ENCODE results near the gene PRM1.

The PRM1 gene

GRCh38 chr16:11289202-11289601 lies 8.1 kb upstream of the PRM1 start:
- TF ChIP-seq FOXP2 (optimal IDR thresholded peaks at IDR 0.05; ENCODE audit: borderline replicate concordance, extremely low read depth, extremely low read length, insufficient read depth): no peak
- no peak for TF ChIP-seq SIN3A (IDR thresholded peaks at IDR 0.05; ENCODE audit: borderline replicate concordance, insufficient read depth, low read length)
- no peak for TF ChIP-seq POLR2AphosphoS5 (IDR thresholded peaks at IDR 0.05; ENCODE audit: low read depth, low read length)
- TF ChIP-seq REST (IDR thresholded peaks at IDR 0.05; ENCODE audit: insufficient read depth in 1 of 2, low read depth in 2 of 2, low read length in 2 of 2): no peak

GRCh38 chr16:11285842-11286241 lies 4.7 kb upstream of the PRM1 start:
- TF ChIP-seq REST (IDR thresholded peaks at IDR 0.05; ENCODE audit: insufficient read depth in 1 of 2, low read depth in 2 of 2, low read length in 2 of 2) (peak in 1 of 2 experiments; percentile 50; a peak in 1 of 4 replicates), TAF1 (IDR thresholded peaks at IDR 0.05; ENCODE audit: borderline replicate concordance, insufficient read depth, low read length) (no peak)

GRCh38 chr16:11283820-11284248 lies 2.7 kb upstream of the PRM1 start:
- no peak for TF ChIP-seq FOXP2 (optimal IDR thresholded peaks at IDR 0.05; ENCODE audit: borderline replicate concordance, extremely low read depth, extremely low read length, insufficient read depth)
- TF ChIP-seq TAF1 (IDR thresholded peaks at IDR 0.05; ENCODE audit: borderline replicate concordance, insufficient read depth, low read length): no peak
- TF ChIP-seq REST (IDR thresholded peaks at IDR 0.05; ENCODE audit: insufficient read depth in 1 of 2, low read depth in 2 of 2, low read length in 2 of 2): peak in 1 of 2 experiments; percentile 79; a peak in 2 of 4 replicates

- TF ChIP-seq POLR2AphosphoS5 (IDR thresholded peaks at IDR 0.05; ENCODE audit: low read depth, low read length): no peak
- TF ChIP-seq FOXP2 (optimal IDR thresholded peaks at IDR 0.05; ENCODE audit: borderline replicate concordance, extremely low read depth, extremely low read length, insufficient read depth): no peak
- no peak for TF ChIP-seq REST (IDR thresholded peaks at IDR 0.05; ENCODE audit: insufficient read depth in 1 of 2, low read depth in 2 of 2, low read length in 2 of 2)
- TF ChIP-seq SIN3A (IDR thresholded peaks at IDR 0.05; ENCODE audit: borderline replicate concordance, insufficient read depth, low read length): no peak
- no peak for TF ChIP-seq TAF1 (IDR thresholded peaks at IDR 0.05; ENCODE audit: borderline replicate concordance, insufficient read depth, low read length)
These were observed 2.2 kb downstream of the PRM1 start for GRCh38 chr16:11278681-11279628.
